PFSK-1 (cell line): ENCODE data around the gene PRR18.

Source experiments
- POLR2AphosphoS5 ChIP-seq: IDR thresholded peaks from 2 replicates; pipeline ENCODE4 v1.6.1; 2012; ENCODE audit warnings: low read depth, mild to moderate bottlenecking, control low read depth, low read length, moderate library complexity
- REST ChIP-seq, 2 experiments: IDR thresholded peaks; 2 replicates each; pipeline versions ENCODE4 v1.6.1 to v1.8.0; 2011 to 2012; ENCODE audit warnings: low read depth in 2 of 2, low read length in 2 of 2, control low read depth in 1 of 2, inconsistent platforms in 1 of 2, mild to moderate bottlenecking in 1 of 2, moderate library complexity in 1 of 2; ENCODE audit not compliant: insufficient read depth in 1 of 2
- SIN3A ChIP-seq: IDR thresholded peaks from 2 replicates; pipeline ENCODE4 v1.6.1; 2012; ENCODE audit warnings: mild to moderate bottlenecking, low read length, moderate library complexity, borderline replicate concordance; ENCODE audit not compliant: insufficient read depth
- TAF1 ChIP-seq: IDR thresholded peaks from 2 replicates; pipeline ENCODE4 v1.6.1; 2012; ENCODE audit warnings: low read length, control low read depth, borderline replicate concordance; ENCODE audit not compliant: insufficient read depth

- TF ChIP-seq POLR2AphosphoS5 (no peak), SIN3A (no peak), TAF1 (no peak), REST (IDR thresholded peaks at IDR 0.05; ENCODE audit: insufficient read depth in 1 of 2, low read depth in 2 of 2, low read length in 2 of 2) (no peak)
Measured at GRCh38 chr6:166285233-166285632, 23.0 kb downstream of the PRR18 start.
